ENCODE data around the gene PC. TPM values are rescaled to one million over a fixed set of nuclear protein-coding genes. Genes with fewer than 3 reads are reported as not detected.

PC gene
- total and polyA plus RNA-seq, 9 of the 15 experiments (the other 6 are each of a cell fraction or from before 2014, with no cell fraction given) = 0.94 to 38.0 (median 8.7) TPM

DNA sequence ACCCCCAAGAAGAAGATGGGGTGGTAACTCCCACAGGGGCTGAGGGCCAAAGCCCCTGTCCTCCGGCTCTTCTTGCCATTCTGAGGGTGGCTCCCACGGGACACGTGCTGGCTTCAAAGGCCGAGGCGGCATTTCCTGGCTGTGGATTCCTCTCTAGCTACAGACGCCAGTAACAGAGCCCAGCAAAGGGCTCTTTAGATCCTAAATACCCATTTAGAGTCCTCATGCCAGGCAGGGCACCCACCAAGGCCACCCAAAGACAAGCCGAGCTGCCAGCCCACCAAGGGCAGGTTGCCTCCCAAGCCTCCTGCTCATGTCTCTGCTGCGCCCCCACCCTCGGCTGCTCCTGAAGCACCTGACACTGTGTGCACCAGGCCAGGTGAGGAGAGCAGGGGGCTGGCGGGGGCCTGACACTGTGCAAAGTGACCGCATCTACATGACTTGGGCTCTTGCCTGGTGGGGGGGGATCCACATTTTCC is 95.6 kb downstream of the PC start:
- DNase-seq (ENCODE audit: extremely low read depth in 1 of 4, low spot score in 3 of 4) = no peak
- no peak overlapping the region for H3K4me2 ChIP-seq (ENCODE audit: insufficient read depth, low read length)
- no peak for TF ChIP-seq ZC3H8 (IDR thresholded peaks at IDR 0.05)
- 0 out of 2 replicates have a peak, but pooled peaks have one; percentile 2 for TF ChIP-seq POLR2G (IDR thresholded peaks at IDR 0.05; ENCODE audit: low read depth, low read length)
- FAIRE-seq = no peak
- no peak overlapping the region for H3K4me3 ChIP-seq
- WGBS (ENCODE audit: insufficient coverage, low coverage, missing lambda C conversion rate) = 93% methylated on average over 11 of the region's 11 CpGs
- H3K9me1 ChIP-seq (ENCODE audit: control insufficient read depth, insufficient read depth, low read length) = no peaks in the 10 kb centered on the region
- in situ Hi-C loops (cut with MboI) (no loop called here), intact Hi-C loops (cut with micrococcal nuclease) (no loop called here)
- peaks cover 11% of the 10 kb centered on the region for H3K79me2 ChIP-seq (ENCODE audit: control insufficient read depth, insufficient read depth, low read length)
- ChIA-PET CTCF (ENCODE audit: low intra/inter-chr PET ratio) (no interaction called here), POLR2A (interaction anchor here (0.6 to 0.7 kb wide), 2 partner anchors 21 to 393 kb away, joined by 3 read pairs; no protein-coding TSS in a partner anchor)
- no peak overlapping the region for H3K9ac ChIP-seq (ENCODE audit: insufficient read depth in 1 of 2, low read depth in 2 of 2, low read length in 2 of 2)
- BruUV-seq (replicated peaks) = no TSS peak
- peaks cover 36% of the 10 kb centered on the region; the same call in 1 of the 3 replicates for H3K36me3 ChIP-seq (ENCODE audit: control insufficient read depth, insufficient read depth, low read length)
- no peak overlapping the region for H3K27ac ChIP-seq (ENCODE audit: extremely low read depth, low read depth, low read length)
- H4K20me1 ChIP-seq (replicated peaks; ENCODE audit: control insufficient read depth, insufficient read depth, low read length) = 0 out of 2 replicates have a peak, but pooled peaks cover 3% of the 10 kb centered on the region
- peaks cover 0 to 77% of the 10 kb centered on the region in 2 experiments; a peak in 2 of 5 replicates for H3K4me1 ChIP-seq (replicated peaks in 1 of 2; ENCODE audit: control insufficient read depth in 2 of 2, insufficient read depth in 2 of 2, low read length in 2 of 2)
- H2AFZ ChIP-seq (ENCODE audit: low read depth, low read length) = no peak overlapping the region
- ATAC-seq = no peak
- H3K27me3 ChIP-seq (ENCODE audit: control insufficient read depth in 2 of 2, insufficient read depth in 2 of 2, low read length in 2 of 2) = no peaks in the 10 kb centered on the region
- no peaks in the 10 kb centered on the region for H3K9me3 ChIP-seq (replicated peaks; ENCODE audit: control insufficient read depth, insufficient read depth, low read depth, low read length)

DNA sequence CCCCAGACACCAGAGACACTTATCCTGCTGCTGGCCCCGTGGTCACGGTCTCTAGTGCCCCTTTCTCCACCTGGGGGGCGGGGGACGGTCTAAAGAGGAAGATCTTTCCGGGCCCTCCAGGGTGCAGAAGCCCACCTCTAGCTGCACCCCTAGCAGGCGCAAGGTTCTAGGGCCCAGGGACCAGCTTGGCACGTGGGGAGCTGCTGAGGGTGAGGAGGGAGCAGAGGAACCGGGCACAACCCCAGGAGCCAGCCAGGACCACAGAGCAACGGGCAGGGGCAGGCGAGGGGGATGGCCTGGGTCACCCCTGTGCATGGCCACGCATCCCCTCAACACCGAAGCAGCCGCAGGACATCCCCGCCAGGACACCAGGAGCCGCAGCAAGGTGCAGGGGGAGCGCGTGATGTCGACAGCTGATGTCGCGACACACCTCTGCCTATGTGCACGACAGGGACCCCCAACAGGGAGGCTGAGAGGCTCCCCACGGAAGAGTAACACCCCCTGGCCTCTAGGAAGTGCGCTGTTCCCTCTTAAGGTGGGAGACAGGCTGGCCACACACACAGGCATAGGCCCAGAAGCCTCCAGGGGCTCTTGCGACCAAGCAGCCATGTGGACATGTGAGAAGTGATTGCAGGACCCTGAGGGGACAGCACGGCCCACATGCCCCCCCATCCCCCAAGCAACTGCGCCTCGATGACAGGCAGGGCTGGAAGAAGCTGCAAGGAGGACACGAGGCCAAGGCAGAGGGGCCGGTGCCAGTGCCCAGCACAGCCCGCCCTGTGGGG is 96.2 kb downstream of the PC start:
- no TSS peak for BruUV-seq (replicated peaks)
- peak overlapping the region in 1 of 2 experiments; percentile 17; a peak in 1 of 4 replicates for H3K9ac ChIP-seq (ENCODE audit: insufficient read depth in 1 of 2, low read depth in 2 of 2, low read length in 2 of 2)
- ChIA-PET CTCF (ENCODE audit: low intra/inter-chr PET ratio) (no interaction called here), POLR2A (interaction anchor here (0.6 to 0.7 kb wide), 3 partner anchors 16 to 393 kb away, joined by 3 to 4 read pairs (median 3); no protein-coding TSS in a partner anchor)
- H3K4me2 ChIP-seq (ENCODE audit: insufficient read depth, low read length) = no peak overlapping the region
- 92% methylated on average over 22 of the region's 30 CpGs for WGBS (ENCODE audit: insufficient coverage, low coverage, missing lambda C conversion rate)
- peaks cover 36% of the 10 kb centered on the region; the same call in 1 of the 3 replicates for H3K36me3 ChIP-seq (ENCODE audit: control insufficient read depth, insufficient read depth, low read length)
- no peak for TF ChIP-seq EHMT2 (IDR thresholded peaks at IDR 0.05)
- TF ChIP-seq POLR2G (IDR thresholded peaks at IDR 0.05; ENCODE audit: low read depth, low read length) = peak; percentile 49; the same call in 1 of the 2 replicates
- no peaks in the 10 kb centered on the region for H3K9me1 ChIP-seq (ENCODE audit: control insufficient read depth, insufficient read depth, low read length)
- 0 out of 2 replicates have a peak, but pooled peaks cover 3% of the 10 kb centered on the region for H4K20me1 ChIP-seq (replicated peaks; ENCODE audit: control insufficient read depth, insufficient read depth, low read length)
- FAIRE-seq (no peak), DNase-seq (ENCODE audit: extremely low read depth in 1 of 4, low spot score in 3 of 4) (no peak), ATAC-seq (no peak)
- no peaks in the 10 kb centered on the region for H3K9me3 ChIP-seq (replicated peaks; ENCODE audit: control insufficient read depth, insufficient read depth, low read depth, low read length)
- intact Hi-C loops (cut with micrococcal nuclease) (no loop called here), in situ Hi-C loops (cut with MboI) (no loop called here)
- peaks cover 16% of the 10 kb centered on the region for H3K79me2 ChIP-seq (ENCODE audit: control insufficient read depth, insufficient read depth, low read length)
- no peak overlapping the region for H3K27ac ChIP-seq (ENCODE audit: extremely low read depth, low read depth, low read length)
- no peak overlapping the region for H2AFZ ChIP-seq (ENCODE audit: low read depth, low read length)
- H3K27me3 ChIP-seq (ENCODE audit: control insufficient read depth in 2 of 2, insufficient read depth in 2 of 2, low read length in 2 of 2) = no peaks in the 10 kb centered on the region
- H3K4me1 ChIP-seq (replicated peaks in 1 of 2; ENCODE audit: control insufficient read depth in 2 of 2, insufficient read depth in 2 of 2, low read length in 2 of 2) = peaks cover 0 to 77% of the 10 kb centered on the region in 2 experiments; a peak in 2 of 5 replicates
- H3K4me3 ChIP-seq = no peak overlapping the region
